ENCODE data around the gene RFFL. TPM values are rescaled to one million over a fixed set of nuclear protein-coding genes. Genes with fewer than 3 reads are reported as not detected.

The RFFL gene
- total and polyA plus RNA-seq, 2 donors (not counting 1 experiment from before 2014, with no cell fraction given), result 13.6 to 36.9 TPM

DNA sequence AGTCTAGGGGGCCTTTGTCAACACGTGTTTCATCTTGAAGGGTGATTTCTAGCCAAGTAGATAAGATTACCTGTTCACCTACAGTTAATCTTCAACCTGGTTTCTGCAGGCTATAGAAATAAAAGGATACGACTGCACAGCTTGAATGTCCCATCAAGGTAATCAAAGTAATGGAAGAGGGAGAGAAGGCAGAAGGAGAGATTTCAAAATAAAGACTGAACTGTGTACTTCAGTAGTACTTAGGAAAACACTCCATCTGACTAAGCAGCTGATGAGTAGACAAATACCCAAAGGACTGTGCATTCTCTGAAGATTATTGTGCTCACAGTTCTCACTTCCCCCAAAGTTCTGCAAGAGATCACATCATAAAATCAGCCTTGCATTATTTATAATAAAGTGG, 5.8 kb upstream of the RFFL start:
- H3K4me1 ChIP-seq (ENCODE audit: control insufficient read depth in 2 of 2, insufficient read depth in 2 of 2, low read length in 2 of 2), result peaks cover 7 to 9% of the 10 kb centered on the region in 2 donors
- H3K9me3 Mint-ChIP-seq (ENCODE audit: insufficient read depth), result no peaks in the 10 kb centered on the region
- H3K4me1 Mint-ChIP-seq, result peaks cover 39% of the 10 kb centered on the region
- WGBS (ENCODE audit: insufficient coverage), result no CpG with 5 or more reads among the region's 2 CpGs
- H3K9ac ChIP-seq (ENCODE audit: low read length), result no peak overlapping the region
- CTCF ChIA-PET, result interaction anchor here (1.1 to 2.3 kb wide), 5 partner anchors 9 to 50 kb away, joined by 3 to 8 read pairs (median 5); partner anchors contain the start of gene RAD51D
- H3K4me2 ChIP-seq (replicated peaks; ENCODE audit: low read depth, low read length, poor library complexity, severe bottlenecking), result peak overlapping the region; percentile 2
- no peaks in the 10 kb centered on the region for H3K9me3 ChIP-seq (ENCODE audit: control extremely low read depth in 1 of 3, control insufficient read depth in 2 of 3, insufficient read depth in 1 of 3, low read length in 2 of 3)
- no peaks in the 10 kb centered on the region for H3K27me3 Mint-ChIP-seq
- intact Hi-C loops (cut with micrococcal nuclease), result loop anchor here (10.0 kb wide), 1 partner anchor 45 kb away; the partner anchor contains the start of gene RAD51D
- H3K27ac ChIP-seq (ENCODE audit: low read length in 2 of 2), result no peak overlapping the region
- POLR2A ChIA-PET, result no interaction called here
- H3K4me3 ChIP-seq (ENCODE audit: control extremely low read depth in 1 of 5, extremely low read depth in 1 of 5, insufficient read depth in 1 of 5, low read depth in 2 of 5, low read length in 4 of 5), result no peak overlapping the region
- H3K27ac Mint-ChIP-seq, result peak overlapping the region; percentile 5
- TF ChIP-seq, protein P1, sequence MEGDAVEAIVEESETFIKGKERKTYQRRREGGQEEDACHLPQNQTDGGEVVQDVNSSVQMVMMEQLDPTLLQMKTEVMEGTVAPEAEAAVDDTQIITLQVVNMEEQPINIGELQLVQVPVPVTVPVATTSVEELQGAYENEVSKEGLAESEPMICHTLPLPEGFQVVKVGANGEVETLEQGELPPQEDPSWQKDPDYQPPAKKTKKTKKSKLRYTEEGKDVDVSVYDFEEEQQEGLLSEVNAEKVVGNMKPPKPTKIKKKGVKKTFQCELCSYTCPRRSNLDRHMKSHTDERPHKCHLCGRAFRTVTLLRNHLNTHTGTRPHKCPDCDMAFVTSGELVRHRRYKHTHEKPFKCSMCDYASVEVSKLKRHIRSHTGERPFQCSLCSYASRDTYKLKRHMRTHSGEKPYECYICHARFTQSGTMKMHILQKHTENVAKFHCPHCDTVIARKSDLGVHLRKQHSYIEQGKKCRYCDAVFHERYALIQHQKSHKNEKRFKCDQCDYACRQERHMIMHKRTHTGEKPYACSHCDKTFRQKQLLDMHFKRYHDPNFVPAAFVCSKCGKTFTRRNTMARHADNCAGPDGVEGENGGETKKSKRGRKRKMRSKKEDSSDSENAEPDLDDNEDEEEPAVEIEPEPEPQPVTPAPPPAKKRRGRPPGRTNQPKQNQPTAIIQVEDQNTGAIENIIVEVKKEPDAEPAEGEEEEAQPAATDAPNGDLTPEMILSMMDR (IDR thresholded peaks at IDR 0.05), result no peak
- no peak for TF ChIP-seq EZH2 (IDR thresholded peaks at IDR 0.05; ENCODE audit: borderline replicate concordance, insufficient read depth, low read depth, low read length, poor library complexity, severe bottlenecking)
- H3K36me3 ChIP-seq (replicated peaks in 1 of 2; ENCODE audit: control extremely low read depth in 1 of 2, control insufficient read depth in 1 of 2, extremely low read depth in 1 of 2, insufficient read depth in 2 of 2, low read length in 1 of 2), result no peaks in the 10 kb centered on the region
- no peaks in the 10 kb centered on the region for H3K27me3 ChIP-seq (replicated peaks in 1 of 4; ENCODE audit: control extremely low read depth in 1 of 4, control insufficient read depth in 3 of 4, insufficient read depth in 4 of 4, low read length in 3 of 4)
- H2AFZ ChIP-seq (ENCODE audit: insufficient read depth, low read depth, low read length, poor library complexity, severe bottlenecking), result no peak overlapping the region
- peak; percentile 58 for ATAC-seq (ENCODE audit: low read depth)
- H3K4me3 Mint-ChIP-seq, result peak overlapping the region; percentile 2
- H4K20me1 ChIP-seq (ENCODE audit: control insufficient read depth, insufficient read depth, low read length, poor library complexity, severe bottlenecking), result no peaks in the 10 kb centered on the region
- no peak for DNase-seq
- H3K79me2 ChIP-seq (ENCODE audit: control insufficient read depth, insufficient read depth, low read length), result peaks cover 40% of the 10 kb centered on the region

DNA sequence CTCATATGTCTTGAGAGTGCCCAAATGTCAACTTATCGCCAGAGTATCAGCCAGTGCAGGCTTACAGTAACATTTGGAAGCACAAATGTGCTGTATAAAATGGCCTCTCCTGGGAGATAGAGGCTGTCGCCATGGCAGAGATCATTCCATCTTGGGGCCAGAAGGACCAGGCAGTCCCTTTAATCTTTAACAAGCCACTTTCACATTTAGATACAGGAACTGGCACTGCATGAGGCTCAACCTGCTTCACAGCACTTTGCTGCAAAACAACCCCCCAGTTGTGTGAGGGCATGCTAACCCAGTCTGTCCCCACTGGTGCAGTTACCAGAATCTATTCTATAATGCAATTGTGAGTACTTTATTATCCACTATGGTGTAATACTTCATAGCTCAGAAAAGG, 4.7 kb upstream of the RFFL start:
- no peaks in the 10 kb centered on the region for H3K27me3 ChIP-seq (replicated peaks in 1 of 4; ENCODE audit: control extremely low read depth in 1 of 4, control insufficient read depth in 3 of 4, insufficient read depth in 4 of 4, low read length in 3 of 4)
- WGBS (ENCODE audit: insufficient coverage), result 100% methylated on average over 2 of the region's 2 CpGs
- H4K20me1 ChIP-seq (ENCODE audit: control insufficient read depth, insufficient read depth, low read length, poor library complexity, severe bottlenecking), result no peaks in the 10 kb centered on the region
- no peak for TF ChIP-seq EZH2 (IDR thresholded peaks at IDR 0.05; ENCODE audit: borderline replicate concordance, insufficient read depth, low read depth, low read length, poor library complexity, severe bottlenecking)
- TF ChIP-seq, protein P1 (IDR thresholded peaks at IDR 0.05), result no peak
- no peaks in the 10 kb centered on the region for H3K9me3 ChIP-seq (ENCODE audit: control extremely low read depth in 1 of 3, control insufficient read depth in 2 of 3, insufficient read depth in 1 of 3, low read length in 2 of 3)
- Mint-ChIP-seq H3K4me1 (peaks cover 42% of the 10 kb centered on the region), H3K27ac (no peak overlapping the region), H3K4me3 (no peak overlapping the region), H3K27me3 (no peaks in the 10 kb centered on the region), H3K9me3 (ENCODE audit: insufficient read depth) (no peaks in the 10 kb centered on the region)
- H3K79me2 ChIP-seq (ENCODE audit: control insufficient read depth, insufficient read depth, low read length), result peaks cover 40% of the 10 kb centered on the region
- H3K9ac ChIP-seq (ENCODE audit: low read length), result no peak overlapping the region
- H3K27ac ChIP-seq (ENCODE audit: low read length in 2 of 2), result no peak overlapping the region
- peaks cover 14 to 17% of the 10 kb centered on the region in 2 donors for H3K4me1 ChIP-seq (ENCODE audit: control insufficient read depth in 2 of 2, insufficient read depth in 2 of 2, low read length in 2 of 2)
- H2AFZ ChIP-seq (ENCODE audit: insufficient read depth, low read depth, low read length, poor library complexity, severe bottlenecking), result no peak overlapping the region
- no peak overlapping the region for H3K4me2 ChIP-seq (replicated peaks; ENCODE audit: low read depth, low read length, poor library complexity, severe bottlenecking)
- DNase-seq (no peak), ATAC-seq (ENCODE audit: low read depth) (no peak)
- no peaks in the 10 kb centered on the region for H3K36me3 ChIP-seq (replicated peaks in 1 of 2; ENCODE audit: control extremely low read depth in 1 of 2, control insufficient read depth in 1 of 2, extremely low read depth in 1 of 2, insufficient read depth in 2 of 2, low read length in 1 of 2)
- ChIA-PET CTCF (interaction anchor here (1.5 to 2.3 kb wide), 2 partner anchors 9 to 22 kb away, joined by 3 to 8 read pairs; no protein-coding TSS in a partner anchor), POLR2A (no interaction called here)
- H3K4me3 ChIP-seq (ENCODE audit: control extremely low read depth in 1 of 5, extremely low read depth in 1 of 5, insufficient read depth in 1 of 5, low read depth in 2 of 5, low read length in 4 of 5), result no peak overlapping the region
- intact Hi-C loops (cut with micrococcal nuclease), result loop anchor here (10.0 kb wide), 1 partner anchor 47 kb away; the partner anchor contains the start of gene RAD51D

All from B cell (primary cell).